Skin of body (tissue), 2 donors: ENCODE data around the gene COQ8B. TPM values are rescaled to one million over a fixed set of nuclear protein-coding genes. Genes with fewer than 3 reads are reported as not detected.

Experiments used
- DNase-seq: peaks from one replicate; lab custom pipeline; 2025; lab: John Stamatoyannopoulos, UW
- total RNA-seq: library from RNA; depleted of rRNA; stranded (reverse); fragments of >200 nt; gene quantifications from one replicate; pipeline ENCODE4 v1.2.3, GENCODE V29; 2014

Gene COQ8B
- total RNA-seq, 1 donor from 2014 or later: 18.6 TPM

GRCh38 chr19:40717880-40718773 lies 1.4 kb upstream of the COQ8B start:
- DNase-seq: no peak

- no peak for DNase-seq
Measured at GRCh38 chr19:40717325-40717879, 716 bp upstream of the COQ8B start.

GRCh38 chr19:40716031-40716481 lies 630 bp downstream of the COQ8B start:
- no peak for DNase-seq

GRCh38 chr19:40714441-40715299 lies 2.0 kb downstream of the COQ8B start:
- peak; percentile 95 for DNase-seq

GRCh38 chr19:40713939-40714338 lies 2.7 kb downstream of the COQ8B start:
- no peak for DNase-seq

GRCh38 chr19:40709817-40710216 lies 6.9 kb downstream of the COQ8B start:
- DNase-seq: no peak

GRCh38 chr19:40707615-40708014 lies 9.1 kb downstream of the COQ8B start:
- no peak for DNase-seq

GRCh38 chr19:40705950-40706619 lies 10.6 kb downstream of the COQ8B start:
- DNase-seq: no peak

- no peak for DNase-seq
Measured at GRCh38 chr19:40705362-40705651, 11.4 kb downstream of the COQ8B start.

- no peak for DNase-seq
Measured at GRCh38 chr19:40704491-40705361, 12.0 kb downstream of the COQ8B start.

- DNase-seq: no peak
Measured at GRCh38 chr19:40703029-40703755, 13.5 kb downstream of the COQ8B start.

GRCh38 chr19:40702337-40703012 lies 14.2 kb downstream of the COQ8B start:
- no peak for DNase-seq

GRCh38 chr19:40701758-40702157 lies 14.9 kb downstream of the COQ8B start:
- no peak for DNase-seq

GRCh38 chr19:40700083-40700482 lies 16.6 kb downstream of the COQ8B start:
- DNase-seq: no peak

- DNase-seq: no peak
Measured at GRCh38 chr19:40697007-40697406, 19.7 kb downstream of the COQ8B start.

GRCh38 chr19:40695881-40696280 lies 20.8 kb downstream of the COQ8B start:
- DNase-seq: no peak

- no peak for DNase-seq
Measured at GRCh38 chr19:40693896-40694295, 22.8 kb downstream of the COQ8B start.

- no peak for DNase-seq
Measured at GRCh38 chr19:40693150-40693788, 23.4 kb downstream of the COQ8B start.

GRCh38 chr19:40692212-40692551 lies 24.5 kb downstream of the COQ8B start:
- DNase-seq: no peak
